HG03045 (cell line): ENCODE measurements around the gene CNBP.
"Not testable (repeated sequence)": the region's sequence is repeated elsewhere in the genome, so short reads cannot be mapped to it uniquely, and the experiment has no call there.

ENCODE experiments used
- ATAC-seq: cut with Tn5 transposase; IDR thresholded peaks from one replicate; pipeline ENCODE4 v1.9.1; 2021; ENCODE audit warnings: mild to moderate bottlenecking, moderate library complexity; ENCODE audit not compliant: unreplicated experiment

The CNBP gene

DNA sequence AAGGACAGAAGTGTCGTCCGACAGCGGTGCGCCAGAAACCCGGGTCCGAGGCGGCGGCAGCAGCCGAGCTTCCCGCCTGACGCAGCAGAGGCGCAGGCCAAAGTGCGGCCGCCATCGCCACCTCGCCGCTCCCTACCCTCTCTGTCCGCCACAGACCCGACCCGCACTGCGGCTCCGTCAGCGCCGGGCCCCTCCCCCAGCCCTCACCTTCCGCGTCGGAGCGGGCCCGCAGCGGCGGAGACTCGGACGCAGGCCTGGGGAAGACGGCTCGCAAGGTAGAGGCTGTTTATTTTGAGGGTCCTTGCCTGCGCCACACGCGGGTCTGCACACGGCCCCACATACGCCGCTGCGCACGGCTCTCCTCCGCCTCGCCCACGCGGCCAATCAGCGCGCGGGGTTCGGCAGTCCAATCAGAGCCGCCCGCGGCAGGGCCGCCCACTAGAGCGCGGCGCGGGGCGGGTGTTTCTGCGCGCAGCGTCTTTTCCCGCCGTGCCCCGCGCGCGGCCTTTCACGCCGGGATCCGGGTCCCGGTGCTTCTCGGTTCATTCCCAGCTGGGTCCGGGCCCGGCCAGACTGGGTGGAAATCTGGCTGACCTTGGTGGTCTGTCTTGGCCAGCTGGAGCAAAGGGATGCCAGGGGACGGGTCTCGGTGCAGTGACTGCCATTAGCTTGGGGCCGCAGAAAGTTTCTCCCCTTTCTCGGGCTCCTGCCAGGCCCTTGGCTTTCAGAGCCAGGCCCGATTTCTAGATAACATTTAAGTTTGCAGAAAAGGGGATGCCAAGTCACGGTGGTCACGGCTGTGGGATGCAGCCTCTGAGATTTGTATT is at the start of gene CNBP:
TSS of gene CNBP (minus strand) at position 328 of the 827 bp plus-strand sequence. CDS start 12,139 bp downstream, outside the sequence.
- ATAC-seq, result peak; percentile 91

DNA sequence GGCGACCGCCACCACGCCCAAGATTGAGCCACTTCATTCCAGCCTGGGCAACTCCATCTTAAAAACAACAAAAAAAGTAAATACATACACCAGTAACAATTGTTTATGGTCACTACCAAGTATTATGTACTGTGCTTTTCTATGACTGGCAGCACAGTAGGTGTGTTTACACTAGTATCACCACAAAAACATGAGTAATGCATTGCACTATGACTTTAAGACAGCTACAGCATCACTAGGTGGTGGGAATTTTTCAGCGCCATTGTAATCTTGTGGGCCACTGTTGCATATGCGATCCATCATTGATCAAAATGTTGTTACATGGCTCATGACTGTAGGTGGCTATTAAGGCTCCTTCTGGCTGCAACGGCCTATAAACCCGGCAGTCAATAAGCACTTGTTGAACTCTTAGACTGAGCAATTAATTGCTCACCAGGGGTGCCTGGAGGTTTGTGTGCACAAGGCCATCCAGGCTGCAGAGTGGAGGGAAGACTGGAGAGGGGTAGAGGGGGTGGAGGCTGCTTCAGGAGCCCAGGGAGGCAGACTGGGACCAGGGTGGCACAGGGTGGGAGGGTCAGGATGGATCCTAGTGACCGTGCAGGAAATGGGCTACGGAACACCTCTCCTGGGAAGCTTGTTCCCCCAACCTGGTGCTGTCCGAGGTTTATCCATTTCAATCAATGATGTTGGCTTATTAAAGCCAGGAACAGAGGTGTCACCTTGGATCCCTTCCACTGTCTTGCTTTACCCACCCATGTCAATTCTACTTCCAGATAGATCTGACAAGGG is 47.8 kb upstream of the CNBP start:
- no peak for ATAC-seq

DNA sequence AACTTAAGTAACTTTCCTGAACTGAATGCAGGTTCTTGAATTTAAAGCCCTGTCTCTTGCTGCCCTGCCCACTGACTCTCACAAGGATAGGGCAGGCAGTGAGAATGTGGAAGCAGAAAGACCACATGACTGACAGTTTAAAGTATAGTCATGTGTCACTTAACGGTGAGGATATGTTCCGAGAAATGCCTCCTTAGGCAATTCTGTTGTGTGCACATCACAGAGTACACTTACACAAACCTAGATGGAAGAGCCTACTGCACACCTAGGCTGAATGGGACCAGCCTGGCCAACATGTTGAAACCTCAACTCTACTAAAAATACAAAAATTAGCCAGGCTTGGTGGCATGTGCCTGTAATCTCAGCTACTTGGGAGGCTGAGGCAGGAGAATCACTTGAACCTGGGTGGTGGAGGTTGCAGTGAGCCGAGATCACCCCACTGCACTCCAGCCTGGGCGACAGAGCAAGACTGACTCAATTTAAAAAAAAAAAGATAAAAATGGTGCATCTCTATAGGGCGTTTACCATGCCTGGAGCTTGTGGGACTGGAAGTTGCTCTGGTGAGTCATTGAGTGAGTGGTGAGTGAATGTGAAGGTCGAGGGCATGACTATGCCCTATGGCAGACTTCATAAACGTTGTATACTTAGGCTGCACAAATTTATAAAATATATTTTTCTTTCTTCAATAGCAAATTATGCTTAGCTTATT is 46.8 kb upstream of the CNBP start:
- no peak for ATAC-seq

DNA sequence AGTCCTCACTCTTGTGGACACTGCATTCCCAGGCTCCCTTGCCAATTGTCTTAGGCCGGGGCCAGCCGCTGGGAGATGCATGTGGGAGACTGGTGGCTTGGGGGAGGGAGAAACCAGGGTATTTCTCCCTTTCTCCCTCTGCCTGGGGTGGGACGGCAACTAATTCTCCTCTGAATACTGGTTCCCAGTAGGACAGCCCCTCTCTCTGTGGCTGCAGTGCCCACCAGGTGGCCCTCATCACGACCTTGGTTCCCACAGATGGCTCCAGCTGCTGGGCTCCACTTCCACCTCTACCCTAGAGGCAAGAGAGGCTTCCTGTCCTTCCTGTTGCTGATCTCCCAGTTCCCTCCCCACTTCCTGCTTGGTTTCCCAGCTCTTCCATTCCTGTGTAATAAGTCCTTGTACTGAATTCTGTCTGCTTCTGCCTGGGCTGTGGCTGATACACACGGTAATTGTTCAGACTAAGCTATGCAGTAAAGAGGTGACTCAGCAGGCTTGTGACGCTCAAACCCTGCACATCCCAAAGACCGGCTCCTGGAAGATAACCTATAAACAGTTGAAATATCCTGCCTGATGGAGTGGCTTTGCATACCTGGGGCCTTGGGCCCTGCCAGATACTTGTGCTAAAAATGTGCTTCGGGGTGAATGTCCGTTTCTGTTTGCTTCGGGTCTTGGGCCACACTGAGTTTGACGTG is 45.3 kb upstream of the CNBP start:
- ATAC-seq, result no peak

DNA sequence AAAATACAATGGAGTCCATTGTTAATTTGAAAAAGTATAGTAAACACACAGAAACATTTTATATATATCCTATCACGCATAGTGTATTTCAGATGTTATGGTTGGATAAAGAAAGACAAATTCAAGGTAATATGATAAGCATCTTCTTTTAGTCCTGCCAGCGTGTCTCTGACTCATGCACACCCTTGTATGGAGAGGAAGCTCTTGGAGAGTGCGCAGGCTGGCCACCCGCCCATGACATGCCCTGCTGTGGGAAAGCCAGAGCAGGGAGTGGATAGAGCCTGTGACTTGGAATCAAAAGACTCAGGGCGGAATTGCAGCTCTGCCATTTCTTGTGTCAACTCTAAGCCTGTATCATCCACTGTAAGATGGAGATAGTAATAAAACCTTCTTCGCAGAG is 42.7 kb upstream of the CNBP start:
- ATAC-seq, result no peak

DNA sequence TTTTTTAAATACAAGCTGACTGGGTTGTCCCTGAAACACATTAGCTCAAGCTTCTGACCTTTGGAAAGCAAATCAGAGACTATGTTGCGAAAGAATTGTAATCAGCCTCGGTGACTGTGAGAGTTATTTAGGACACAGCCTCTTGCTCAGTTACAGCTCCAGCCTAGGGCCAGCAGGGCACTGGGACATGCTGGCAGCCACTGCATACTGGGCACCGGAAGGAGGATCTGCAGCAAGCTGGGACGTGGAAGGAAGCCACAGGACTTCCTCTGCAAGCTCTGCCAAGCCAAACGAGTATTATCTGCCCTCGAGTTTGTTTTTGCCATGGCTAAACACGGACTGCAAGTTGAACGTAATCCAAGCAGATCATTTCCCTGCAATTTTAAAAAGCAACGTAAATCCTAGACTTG is 41.3 kb upstream of the CNBP start:
- no peak for ATAC-seq

DNA sequence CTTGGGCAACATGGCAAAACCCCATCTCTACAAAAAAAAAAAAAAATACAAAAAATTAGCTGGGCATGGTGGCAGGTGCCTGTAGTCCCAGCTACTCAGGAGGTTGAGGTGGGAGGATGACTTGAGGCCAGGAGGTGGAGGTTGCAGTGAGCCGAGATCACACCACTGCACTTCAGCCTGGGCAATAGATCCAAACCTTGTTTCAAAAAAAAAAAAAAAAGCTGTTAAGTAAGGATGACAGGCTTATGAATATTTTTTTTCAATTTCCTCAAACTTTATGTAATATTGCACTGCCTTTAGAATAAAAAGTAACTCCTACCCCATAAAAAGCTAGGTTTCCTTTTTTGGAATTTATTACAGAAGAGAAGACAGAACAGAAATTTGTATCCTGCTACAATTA is 40.7 kb upstream of the CNBP start:
- not testable (repeated sequence) for ATAC-seq

DNA sequence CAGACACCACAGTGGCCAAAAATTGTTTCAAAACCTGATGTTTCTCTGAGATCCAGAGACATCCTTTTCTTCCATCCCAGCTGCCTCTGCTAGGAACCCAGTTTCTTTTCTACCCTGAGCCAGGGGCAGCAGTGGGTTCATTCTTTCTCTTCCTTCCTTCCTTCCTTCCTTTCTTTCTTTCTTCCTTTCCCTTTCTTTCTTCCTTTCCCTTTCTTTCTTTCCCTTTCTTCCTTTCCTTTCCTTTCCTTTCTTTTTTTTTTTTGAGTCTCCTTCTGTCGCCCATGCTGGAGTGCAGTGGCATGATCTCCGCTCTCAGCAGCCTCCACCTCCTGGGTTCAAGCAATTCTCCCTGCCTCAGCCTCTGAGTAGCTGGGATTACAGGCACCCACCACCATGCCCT is 35.0 kb upstream of the CNBP start:
- ATAC-seq, result no peak

DNA sequence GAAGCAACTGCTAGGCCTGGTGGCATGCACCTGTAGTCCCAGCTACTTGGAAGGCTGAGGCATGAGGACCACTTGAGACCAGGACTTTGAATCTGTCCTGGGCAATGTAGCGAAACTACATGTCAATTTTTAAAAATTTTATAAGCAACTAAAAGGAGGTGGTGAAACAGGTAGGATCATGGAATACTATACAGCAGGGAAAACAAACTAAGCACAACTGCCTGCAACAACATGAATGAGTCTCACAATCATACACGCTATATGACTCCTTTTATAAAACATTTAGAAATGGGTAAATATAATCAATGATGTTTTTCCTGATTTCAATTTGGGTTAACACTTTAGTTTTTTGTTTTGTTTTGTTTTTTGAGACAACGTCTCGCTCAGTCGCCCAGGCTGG is 29.5 kb upstream of the CNBP start:
- no peak for ATAC-seq

DNA sequence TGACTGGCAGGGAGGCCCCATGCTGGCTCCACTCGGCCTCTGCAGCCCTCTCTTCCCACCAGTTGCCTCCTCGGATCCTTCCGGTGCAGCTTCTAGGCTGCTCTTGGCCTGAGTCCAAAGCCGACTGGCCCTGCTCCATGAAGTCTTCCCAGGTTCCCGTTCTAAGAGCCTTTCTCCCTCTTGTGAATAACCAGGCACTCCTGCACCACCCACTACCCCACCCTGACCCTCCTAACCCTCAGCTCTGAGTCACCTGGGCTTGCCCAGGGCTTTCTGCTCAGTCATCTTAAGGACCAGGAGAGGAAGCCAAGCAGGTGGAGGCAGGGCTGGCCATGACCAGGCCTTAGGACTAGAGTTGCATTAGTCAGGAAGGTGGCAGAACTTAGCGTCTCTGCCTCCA is 28.1 kb upstream of the CNBP start:
- no peak for ATAC-seq

DNA sequence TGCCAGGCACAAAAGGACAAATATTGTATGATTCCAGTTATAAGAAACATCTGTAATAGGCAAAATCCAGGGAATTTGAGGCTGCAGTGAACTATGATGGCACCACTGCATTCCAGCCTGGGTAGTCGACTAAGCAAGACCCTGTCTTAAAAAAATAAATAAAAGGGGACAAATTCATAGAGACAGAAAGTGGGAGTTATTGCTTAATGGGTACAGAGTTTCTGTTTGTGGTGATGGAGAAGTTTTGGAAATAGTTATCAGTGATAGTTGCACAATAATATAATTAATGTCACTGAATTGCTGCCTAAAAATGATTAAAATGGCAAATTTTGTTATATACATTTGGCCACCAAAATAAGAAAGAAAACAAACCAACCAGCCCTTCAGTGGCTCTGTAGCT is 27.6 kb upstream of the CNBP start:
- no peak for ATAC-seq

DNA sequence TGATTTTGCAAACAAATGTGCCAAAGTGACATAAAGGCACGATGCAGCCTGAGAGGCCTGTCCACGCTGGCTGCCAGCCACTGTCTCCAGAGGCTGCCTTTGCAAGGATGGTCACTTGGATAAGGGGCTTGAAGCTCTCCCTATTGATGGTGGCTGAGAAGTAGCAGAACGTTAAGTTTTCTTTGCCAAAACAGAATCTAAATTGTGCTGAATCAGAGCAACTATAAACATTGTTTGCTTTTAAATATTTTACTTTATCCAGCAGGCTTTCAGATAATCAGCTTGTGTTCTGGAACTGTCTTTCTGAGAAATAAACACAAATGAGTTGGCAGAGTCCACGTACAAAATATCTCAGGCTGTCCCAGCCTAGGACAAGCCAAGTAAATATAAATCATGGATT is 23.8 kb upstream of the CNBP start:
- ATAC-seq, result no peak

DNA sequence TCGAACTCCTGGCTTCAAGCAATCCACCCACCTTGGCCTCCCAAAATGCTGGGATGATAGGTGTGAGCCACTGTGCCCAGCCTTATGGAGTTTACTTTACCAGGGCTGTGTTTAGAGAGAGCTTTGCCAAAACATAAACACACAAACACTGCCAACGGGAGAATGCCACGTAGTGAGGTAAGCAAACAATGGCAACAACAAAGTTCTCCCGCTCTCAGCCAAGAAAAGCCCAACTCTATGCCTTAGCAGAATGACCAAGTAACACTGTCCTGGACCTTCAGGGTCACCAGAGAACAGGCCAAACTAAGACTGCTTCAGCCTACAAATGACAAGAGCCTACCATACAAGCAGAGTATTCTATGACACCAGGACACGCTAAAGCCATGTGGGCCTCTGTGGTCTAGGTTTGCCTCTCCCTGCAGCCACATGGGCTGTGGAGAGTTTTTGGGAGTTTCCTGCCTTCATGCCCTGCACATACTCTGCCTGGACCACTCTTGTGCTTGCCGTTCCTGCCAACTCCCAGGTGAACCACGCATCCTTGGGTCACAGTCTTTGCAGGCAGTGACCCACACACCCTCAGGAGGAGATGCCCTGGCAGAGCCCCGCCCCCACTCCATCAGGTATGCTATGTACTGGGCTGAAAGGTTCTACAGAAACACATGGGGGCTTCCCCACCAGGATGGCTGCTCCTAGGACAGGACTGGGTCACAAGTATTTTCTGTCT is 21.6 kb upstream of the CNBP start:
- ATAC-seq, result no peak

DNA sequence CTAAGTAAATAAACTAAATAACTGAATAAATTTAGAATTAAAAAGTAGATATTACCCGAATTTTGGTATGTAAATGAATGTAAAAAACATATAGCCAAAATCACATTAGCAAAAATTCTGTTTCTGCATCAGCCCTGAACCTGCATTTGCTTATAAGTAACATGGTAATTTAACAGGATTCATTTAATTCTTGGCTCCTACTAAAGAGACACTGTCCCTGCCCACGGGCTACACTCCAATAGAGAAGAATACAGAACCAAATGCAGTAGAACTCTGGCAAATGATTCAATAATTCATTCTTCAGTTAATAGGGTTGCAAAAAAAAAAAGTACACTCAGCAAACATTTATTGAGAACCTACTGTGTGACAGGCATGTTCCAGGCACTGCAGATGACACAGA is 20.8 kb upstream of the CNBP start:
- no peak for ATAC-seq

DNA sequence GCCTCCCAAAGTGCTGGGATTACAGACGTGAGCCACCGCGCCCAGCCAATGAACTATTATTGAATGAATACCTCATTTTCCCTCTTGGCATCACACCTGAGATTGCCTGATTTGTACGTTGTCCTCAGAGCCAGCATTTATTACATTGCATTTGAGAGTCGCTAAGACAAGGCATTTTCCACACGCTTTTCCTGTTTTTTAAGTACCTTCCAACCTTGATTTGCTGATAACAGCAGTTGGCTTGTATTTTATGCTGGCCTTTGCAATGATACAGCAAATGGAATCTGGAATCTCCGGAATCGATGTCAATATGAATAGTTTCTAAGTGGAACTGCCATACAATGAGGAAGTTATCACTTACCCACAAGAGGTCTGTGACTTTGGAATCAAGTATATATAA is 15.7 kb upstream of the CNBP start:
- no peak for ATAC-seq

DNA sequence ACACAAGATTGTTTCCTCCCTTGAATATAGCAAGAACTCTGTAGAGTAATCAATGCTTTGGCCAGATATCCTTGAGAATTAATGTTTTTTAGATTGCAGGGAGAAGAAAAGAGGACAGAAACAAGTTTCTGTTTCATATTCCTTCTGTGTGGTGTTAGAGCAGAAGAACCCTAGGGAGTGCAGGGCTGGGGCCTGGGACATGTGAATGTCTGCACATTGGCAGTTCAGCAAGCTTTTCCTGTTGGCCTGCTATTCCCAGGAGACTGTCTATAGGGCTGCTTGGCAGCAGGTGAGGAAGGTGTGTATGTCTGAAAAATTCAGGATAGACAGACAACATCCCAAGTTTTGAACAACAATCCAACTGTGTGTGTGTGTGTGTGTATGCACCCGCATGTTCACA is 13.6 kb upstream of the CNBP start:
- ATAC-seq, result no peak

DNA sequence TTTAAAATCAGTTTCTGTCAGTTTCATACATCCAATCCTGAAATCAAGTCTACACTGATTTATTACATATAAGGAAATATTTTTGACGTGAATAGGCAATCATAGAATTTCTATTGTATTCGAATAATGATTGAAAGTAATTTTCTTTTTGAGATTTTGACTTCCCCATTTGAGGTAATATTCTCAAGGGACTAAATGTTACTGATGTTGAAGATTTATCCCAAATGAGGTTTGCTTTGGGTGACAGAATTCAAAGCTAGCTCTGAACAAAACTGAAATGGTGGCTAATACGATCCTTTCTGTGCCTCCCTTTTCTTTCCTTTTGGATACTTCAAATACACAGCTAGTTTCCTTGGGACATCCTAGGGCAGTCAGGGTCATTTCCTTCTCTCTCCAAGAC is 12.9 kb upstream of the CNBP start:
- no peak for ATAC-seq

DNA sequence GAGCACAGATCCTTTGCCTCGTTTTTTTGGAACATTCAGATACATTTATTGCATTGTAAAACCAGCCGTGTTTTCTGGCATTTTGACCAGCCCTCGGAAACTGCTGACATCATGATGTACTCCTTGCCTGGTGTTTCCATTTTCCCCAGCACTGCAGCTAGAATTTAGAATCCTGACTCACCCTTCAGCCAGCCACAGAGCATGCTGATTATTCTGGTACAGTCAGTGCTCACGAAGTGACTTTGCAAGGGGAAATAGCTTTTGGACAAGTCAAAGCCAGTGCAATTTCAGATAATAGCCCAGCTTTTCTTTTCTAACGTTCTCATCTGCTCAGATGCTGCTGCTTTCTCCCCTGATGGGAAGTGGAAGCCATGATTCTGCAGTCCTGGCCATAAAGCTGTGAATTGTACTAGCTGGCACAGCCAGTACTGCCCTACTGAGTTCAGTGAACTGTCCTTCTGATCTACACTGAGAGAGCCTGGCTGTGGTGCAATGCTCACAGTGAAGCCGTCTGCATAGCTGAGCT is 12.1 kb upstream of the CNBP start:
- no peak for ATAC-seq

DNA sequence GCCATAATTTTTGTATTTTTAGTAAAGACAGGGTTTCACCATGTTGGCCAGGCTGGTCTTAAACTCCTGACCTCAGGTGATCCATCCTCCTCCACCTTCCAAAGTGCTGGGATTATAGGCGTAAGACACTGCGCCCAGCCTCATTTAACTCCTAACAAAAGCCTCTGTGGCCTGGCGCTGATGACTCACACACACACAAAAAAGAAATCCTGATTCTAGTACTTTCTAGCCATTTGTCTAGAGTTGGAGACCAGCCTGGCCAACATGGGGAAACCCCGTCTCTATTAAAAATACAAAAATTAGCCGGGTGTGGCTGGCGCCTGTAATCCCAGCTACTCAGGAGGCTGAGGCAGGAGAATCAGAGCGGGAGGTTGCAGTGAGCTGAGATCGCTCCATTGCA is 6.1 kb upstream of the CNBP start:
- ATAC-seq, result not testable (repeated sequence)

DNA sequence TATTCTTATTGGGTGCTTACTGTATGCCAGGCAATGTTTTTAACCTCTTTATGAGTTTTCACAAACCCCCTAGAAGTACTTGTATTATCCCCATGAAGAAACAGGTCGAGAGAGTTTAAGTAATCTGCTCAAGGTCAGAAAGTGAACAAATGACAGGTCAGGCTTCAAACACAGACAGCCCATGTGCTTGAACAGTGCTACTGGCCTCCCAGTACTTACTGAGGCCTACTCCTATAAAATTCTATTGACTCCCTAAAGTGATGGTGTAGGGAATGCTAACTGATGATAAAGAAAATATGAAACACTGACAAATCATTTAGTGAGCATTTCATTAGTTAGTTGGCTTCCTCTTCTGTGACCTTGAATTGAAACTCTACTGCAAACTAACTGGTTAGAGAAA is 4.2 kb upstream of the CNBP start:
- ATAC-seq, result no peak
